ENCODE results near the gene FMOD. TPM values are rescaled to one million over a fixed set of nuclear protein-coding genes. Genes with fewer than 3 reads are reported as not detected.
"Not testable (repeated sequence)": the region's sequence is repeated elsewhere in the genome, so short reads cannot be mapped to it uniquely, and the experiment has no call there.

Gene FMOD
- total RNA-seq, 2 experiments from 2014 or later, result not detected

GRCh38 chr1:203317429-203318228, 33.3 kb downstream of the FMOD start:
- Histone ChIP-seq H3K27ac (ENCODE audit: low read depth, low read length, poor library complexity, severe bottlenecking) (peak overlapping the region; percentile 22), H3K9me3 (ENCODE audit: low read length) (no peaks in the 10 kb centered on the region), H3K36me3 (ENCODE audit: insufficient read depth, low read length) (peaks cover 18% of the 10 kb centered on the region), H3K4me2 (ENCODE audit: low read length) (0 out of 2 replicates have a peak overlapping the region, but pooled peaks have one; percentile 0), H2AFZ (ENCODE audit: low read length) (no peak overlapping the region), H3K9me2 (ENCODE audit: insufficient read depth, low read length) (no peaks in the 10 kb centered on the region), H3K79me2 (ENCODE audit: insufficient read depth, low read depth, low read length) (peaks cover 42% of the 10 kb centered on the region; the same call in 1 of the 2 replicates), H3K4me1 (ENCODE audit: insufficient read depth, low read length, poor library complexity, severe bottlenecking) (peaks cover 75% of the 10 kb centered on the region), H3K4me3 (ENCODE audit: low read depth, low read length, poor library complexity, severe bottlenecking) (no peak overlapping the region), H4K20me1 (ENCODE audit: insufficient read depth, low read length) (no peaks in the 10 kb centered on the region)
- no TSS peak for BruUV-seq (replicated peaks)
- intact Hi-C loops (cut with micrococcal nuclease; ENCODE audit: unreplicated experiment), result no loop called here
- TF ChIP-seq CTCF (conservative IDR thresholded peaks at IDR 0.05; ENCODE audit: low read length) (no peak), EZH2phosphoT487 (IDR thresholded peaks at IDR 0.05; ENCODE audit: borderline replicate concordance, low read depth, low read length) (no peak)
- POLR2A ChIA-PET, result interaction anchor here (0.6 to 12.9 kb wide), 9 partner anchors 8 to 437 kb away, joined by 3 to 309 read pairs (median 3); partner anchors contain the start of gene BTG2
- DNase-seq (ENCODE audit: low spot score), result no peak
- CTCF ChIA-PET (ENCODE audit: unreplicated experiment), result interaction anchor here (1.1 kb wide), 1 partner anchor 10 kb away, joined by 5 read pairs; no protein-coding TSS in a partner anchor

- CTCF ChIA-PET (ENCODE audit: unreplicated experiment), result interaction anchor here (0.6 to 1.2 kb wide), 2 partner anchors 11 to 35 kb away, joined by 3 read pairs; no protein-coding TSS in a partner anchor
- POLR2A ChIA-PET, result interaction anchor here (0.8 to 12.9 kb wide), 7 partner anchors 7 to 46 kb away, joined by 3 to 309 read pairs (median 4); partner anchors contain the start of gene BTG2
- H4K20me1 ChIP-seq (ENCODE audit: insufficient read depth, low read length), result no peaks in the 10 kb centered on the region
- H3K27ac ChIP-seq (ENCODE audit: low read depth, low read length, poor library complexity, severe bottlenecking), result peak overlapping the region; percentile 22
- no peak for DNase-seq (ENCODE audit: low spot score)
- H3K4me1 ChIP-seq (ENCODE audit: insufficient read depth, low read length, poor library complexity, severe bottlenecking), result peaks cover 75% of the 10 kb centered on the region
- peaks cover 23% of the 10 kb centered on the region for H3K36me3 ChIP-seq (ENCODE audit: insufficient read depth, low read length)
- peak overlapping the region; percentile 32 for H3K4me2 ChIP-seq (ENCODE audit: low read length)
- H3K9me3 ChIP-seq (ENCODE audit: low read length), result no peaks in the 10 kb centered on the region
- H3K4me3 ChIP-seq (ENCODE audit: low read depth, low read length, poor library complexity, severe bottlenecking), result no peak overlapping the region
- intact Hi-C loops (cut with micrococcal nuclease; ENCODE audit: unreplicated experiment), result no loop called here
- no peak overlapping the region for H2AFZ ChIP-seq (ENCODE audit: low read length)
- no peaks in the 10 kb centered on the region for H3K9me2 ChIP-seq (ENCODE audit: insufficient read depth, low read length)
- no TSS peak for BruUV-seq (replicated peaks)
- peaks cover 37% of the 10 kb centered on the region; the same call in 1 of the 2 replicates for H3K79me2 ChIP-seq (ENCODE audit: insufficient read depth, low read depth, low read length)
- no peak for TF ChIP-seq EZH2phosphoT487 (IDR thresholded peaks at IDR 0.05; ENCODE audit: borderline replicate concordance, low read depth, low read length)
- no peak for TF ChIP-seq CTCF (conservative IDR thresholded peaks at IDR 0.05; ENCODE audit: low read length)
These were observed 34.3 kb downstream of the FMOD start for GRCh38 chr1:203316626-203317093.

- peaks cover 47% of the 10 kb centered on the region for H3K36me3 ChIP-seq (ENCODE audit: insufficient read depth, low read length)
- H3K9me3 ChIP-seq (ENCODE audit: low read length); H3K4me2 ChIP-seq (ENCODE audit: low read length); CTCF ChIA-PET (ENCODE audit: unreplicated experiment); H4K20me1 ChIP-seq (ENCODE audit: insufficient read depth, low read length); H2AFZ ChIP-seq (ENCODE audit: low read length); H3K9me2 ChIP-seq (ENCODE audit: insufficient read depth, low read length); BruUV-seq (replicated peaks); H3K27ac ChIP-seq (ENCODE audit: low read depth, low read length, poor library complexity, severe bottlenecking); H3K4me3 ChIP-seq (ENCODE audit: low read depth, low read length, poor library complexity, severe bottlenecking); intact Hi-C loops (cut with micrococcal nuclease; ENCODE audit: unreplicated experiment); DNase-seq (ENCODE audit: low spot score): not testable (repeated sequence)
- peaks cover 74% of the 10 kb centered on the region for H3K4me1 ChIP-seq (ENCODE audit: insufficient read depth, low read length, poor library complexity, severe bottlenecking)
- POLR2A ChIA-PET, result interaction anchor here (1.3 to 9.7 kb wide), 5 partner anchors 8 to 42 kb away, joined by 3 to 309 read pairs (median 4); no protein-coding TSS in a partner anchor
- H3K79me2 ChIP-seq (ENCODE audit: insufficient read depth, low read depth, low read length), result peaks cover 49% of the 10 kb centered on the region
These were observed 36.7 kb downstream of the FMOD start for GRCh38 chr1:203314025-203314759.

All from OCI-LY7 (cell line).